ES-I3 (cell line): Measurements from ENCODE around the gene FAM171A1.
"Not testable (repeated sequence)": the region's sequence is repeated elsewhere in the genome, so short reads cannot be mapped to it uniquely, and the experiment has no call there.

Experiments
- H3K36me3 ChIP-seq: 2 replicates; pipeline ENCODE4 v1.6.1; 2013; ENCODE audit warnings: mild to moderate bottlenecking, low read length, control low read depth, moderate library complexity; ENCODE audit not compliant: insufficient read depth
- H3K4me1 ChIP-seq: 2 replicates; pipeline ENCODE4 v1.6.1; 2013; ENCODE audit warnings: mild to moderate bottlenecking, control low read depth, low read length; ENCODE audit not compliant: insufficient read depth
- H3K9ac ChIP-seq: 2 replicates; pipeline ENCODE4 v1.6.1; 2013; ENCODE audit warnings: low read depth, mild to moderate bottlenecking, low read length, moderate library complexity
- H3K9me3 ChIP-seq: 2 replicates; pipeline ENCODE4 v1.6.1; 2013; ENCODE audit warnings: mild to moderate bottlenecking, low read length, moderate library complexity; ENCODE audit not compliant: control insufficient read depth, insufficient read depth

The FAM171A1 gene

DNA sequence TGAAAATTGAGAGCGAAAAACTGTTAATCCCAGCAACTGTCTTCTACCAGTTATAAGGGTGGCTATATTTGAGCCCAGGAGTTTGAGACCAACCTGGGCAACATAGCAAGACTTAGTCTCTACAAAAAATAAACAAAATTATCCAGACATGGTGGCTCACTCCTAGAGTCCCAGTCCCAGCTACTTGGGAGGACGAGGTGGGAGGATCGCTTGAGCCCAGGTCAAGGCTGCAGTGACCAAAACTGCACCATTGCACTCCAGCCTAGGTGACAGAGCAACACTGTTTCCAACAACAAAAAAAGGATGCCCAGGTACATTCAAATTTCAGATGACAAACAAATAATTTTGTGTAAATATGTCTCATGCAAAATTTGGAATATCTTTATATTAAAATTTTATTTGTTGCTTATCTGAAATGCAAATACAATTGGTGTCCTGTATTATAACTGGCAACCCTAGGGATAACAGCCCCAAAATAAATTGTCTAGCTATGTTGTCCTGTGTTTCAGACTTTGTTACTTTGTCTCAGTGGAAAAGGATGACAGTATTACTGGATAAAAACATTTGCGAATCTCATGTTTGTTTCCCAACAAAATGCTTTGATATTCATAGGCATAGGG lies 26.7 kb downstream of the FAM171A1 start:
- Histone ChIP-seq H3K9ac (no peak overlapping the region), H3K4me1 (peaks cover 20% of the 10 kb centered on the region; the same call in 1 of the 2 replicates), H3K9me3 (no peaks in the 10 kb centered on the region), H3K36me3 (no peaks in the 10 kb centered on the region)

DNA sequence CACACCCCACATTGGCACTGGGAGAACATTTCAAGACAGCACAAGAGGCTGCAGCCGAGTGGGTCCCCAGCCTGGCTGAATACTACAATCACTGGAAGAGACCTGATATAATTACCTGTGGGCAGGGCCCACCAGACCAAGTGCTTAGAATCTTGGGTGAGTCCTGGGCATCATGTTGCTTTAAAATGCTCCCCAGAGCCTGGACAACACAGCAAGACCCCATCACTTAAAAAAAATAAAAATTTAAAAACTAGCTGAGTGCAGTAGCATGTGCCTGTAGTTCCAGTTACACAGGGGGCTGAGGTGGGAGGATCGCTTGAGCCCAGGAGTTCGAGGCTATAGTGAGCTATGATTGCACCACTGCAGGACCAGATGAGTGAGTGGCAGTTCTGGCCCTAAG lies 28.1 kb downstream of the FAM171A1 start:
- H3K36me3 ChIP-seq = no peaks in the 10 kb centered on the region
- H3K4me1 ChIP-seq = peaks cover 12% of the 10 kb centered on the region; the same call in 1 of the 2 replicates
- no peak overlapping the region for H3K9ac ChIP-seq
- H3K9me3 ChIP-seq = no peaks in the 10 kb centered on the region

DNA sequence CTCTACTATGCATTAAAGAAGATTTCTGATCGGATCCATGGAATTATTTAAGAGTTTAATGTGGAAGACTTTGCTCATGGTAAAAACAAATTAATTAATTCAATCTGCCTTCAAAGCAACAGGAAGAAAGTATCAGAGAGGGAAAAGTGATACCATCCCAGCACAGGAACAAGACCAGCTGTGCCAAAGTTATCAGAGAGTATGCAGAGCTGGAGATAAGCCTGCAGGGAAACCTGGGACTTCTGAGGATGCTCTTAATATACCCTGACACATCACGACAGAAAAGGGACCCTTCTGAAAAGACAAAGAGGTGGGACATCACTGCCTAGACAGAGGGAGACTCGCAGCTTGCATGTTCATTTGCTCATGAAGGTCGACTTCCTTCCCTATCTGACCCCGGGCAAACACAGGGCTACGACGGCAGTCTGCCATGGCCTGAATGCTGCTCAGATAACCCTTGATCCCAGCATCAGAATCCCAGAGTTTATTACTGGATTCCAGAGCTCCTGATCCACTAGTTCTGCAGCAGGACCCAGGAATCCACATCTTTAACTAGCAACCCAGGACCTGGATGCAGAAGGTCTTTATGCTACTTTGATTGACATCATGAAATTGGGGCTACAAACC lies 29.5 kb downstream of the FAM171A1 start:
- Histone ChIP-seq H3K36me3 (no peaks in the 10 kb centered on the region), H3K9me3 (no peaks in the 10 kb centered on the region), H3K9ac (no peak overlapping the region), H3K4me1 (peaks cover 12% of the 10 kb centered on the region; the same call in 1 of the 2 replicates)

DNA sequence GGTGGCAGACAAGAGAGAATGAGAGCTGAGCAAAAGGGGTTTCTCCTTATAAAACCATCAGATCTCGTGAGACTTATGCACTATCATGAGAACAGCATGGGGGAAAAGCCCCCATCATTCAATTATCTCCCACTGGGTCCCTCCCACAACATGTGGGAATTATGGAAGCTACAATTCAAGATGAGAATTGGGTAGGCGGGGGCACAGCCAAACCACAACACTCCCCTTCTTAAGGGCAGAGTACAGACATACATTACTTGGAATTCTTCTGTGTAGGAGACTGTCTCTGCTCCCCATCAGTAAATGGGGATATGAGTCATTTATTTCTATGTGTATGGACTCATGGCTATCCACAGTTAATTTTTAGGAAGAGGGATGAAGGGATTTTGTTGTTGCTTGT lies 31.2 kb downstream of the FAM171A1 start:
- Histone ChIP-seq H3K9me3 (no peaks in the 10 kb centered on the region), H3K9ac (no peak overlapping the region), H3K36me3 (no peaks in the 10 kb centered on the region), H3K4me1 (peaks cover 4% of the 10 kb centered on the region; the same call in 1 of the 2 replicates)

DNA sequence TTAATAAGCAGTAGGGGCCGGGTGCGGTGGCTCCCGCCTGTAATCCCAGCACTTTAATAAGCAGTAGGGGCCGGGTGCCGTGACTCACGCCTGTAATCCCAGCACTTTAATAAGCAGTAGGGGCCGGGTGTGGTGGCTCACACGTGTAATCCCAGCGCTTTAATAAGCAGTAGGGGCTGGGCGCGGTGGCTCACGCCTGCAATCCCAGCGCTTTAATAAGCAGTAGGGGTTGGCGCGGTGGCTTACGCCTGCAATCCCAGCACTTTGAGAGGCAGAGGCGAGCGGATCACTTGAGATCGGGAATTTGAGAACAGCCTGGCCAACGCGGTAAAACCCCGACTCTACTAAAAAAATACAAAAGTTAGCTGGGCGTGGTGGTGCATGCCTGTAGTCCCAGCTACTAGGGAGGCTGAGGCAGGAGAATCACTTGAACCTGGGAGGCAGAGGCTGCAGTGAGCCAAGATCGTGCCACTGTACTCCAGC lies 33.6 kb downstream of the FAM171A1 start:
- H3K9me3 ChIP-seq, H3K36me3 ChIP-seq, H3K9ac ChIP-seq, H3K4me1 ChIP-seq: not testable (repeated sequence)

DNA sequence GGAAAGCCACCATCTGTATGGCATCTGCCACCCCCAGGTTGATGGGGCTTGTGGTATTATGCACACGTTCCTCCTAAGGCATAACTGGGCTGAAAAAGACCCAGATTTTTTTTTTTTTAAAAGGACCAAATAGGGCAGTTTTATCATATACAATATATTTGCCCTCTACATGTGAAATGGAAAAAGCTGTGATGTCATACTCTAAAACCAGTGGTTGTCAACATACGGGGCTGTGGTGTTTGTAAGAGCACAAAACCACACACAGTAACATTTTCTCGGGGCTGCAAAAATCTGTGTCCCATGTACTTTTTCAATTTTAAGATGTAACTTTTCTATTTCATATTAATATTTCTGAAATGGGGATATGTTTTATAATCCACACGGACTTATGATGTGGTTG lies 34.9 kb downstream of the FAM171A1 start:
- Histone ChIP-seq H3K9ac (no peak overlapping the region), H3K4me1 (peaks cover 6% of the 10 kb centered on the region), H3K9me3 (no peaks in the 10 kb centered on the region), H3K36me3 (no peaks in the 10 kb centered on the region)

DNA sequence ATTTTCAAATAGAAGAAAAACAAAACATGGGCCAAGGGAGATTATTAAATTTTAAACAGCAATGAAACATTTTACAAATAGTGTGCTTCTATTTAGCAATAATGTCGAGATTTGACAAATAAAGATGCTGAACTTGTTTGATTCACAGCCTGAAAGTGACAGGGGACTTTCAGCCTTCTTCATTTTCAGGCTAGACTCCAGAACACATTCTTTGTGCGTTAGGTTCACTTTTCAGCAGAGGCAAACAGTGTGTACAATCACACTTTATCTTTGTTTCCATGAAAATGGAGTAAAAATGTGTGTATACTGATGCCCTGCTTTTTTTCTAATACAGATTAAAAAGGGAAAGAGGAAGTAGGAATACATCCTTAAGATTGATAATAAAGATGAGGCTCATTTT lies 35.6 kb downstream of the FAM171A1 start:
- Histone ChIP-seq H3K4me1 (peaks cover 6% of the 10 kb centered on the region), H3K9me3 (no peaks in the 10 kb centered on the region), H3K9ac (no peak overlapping the region), H3K36me3 (no peaks in the 10 kb centered on the region)

DNA sequence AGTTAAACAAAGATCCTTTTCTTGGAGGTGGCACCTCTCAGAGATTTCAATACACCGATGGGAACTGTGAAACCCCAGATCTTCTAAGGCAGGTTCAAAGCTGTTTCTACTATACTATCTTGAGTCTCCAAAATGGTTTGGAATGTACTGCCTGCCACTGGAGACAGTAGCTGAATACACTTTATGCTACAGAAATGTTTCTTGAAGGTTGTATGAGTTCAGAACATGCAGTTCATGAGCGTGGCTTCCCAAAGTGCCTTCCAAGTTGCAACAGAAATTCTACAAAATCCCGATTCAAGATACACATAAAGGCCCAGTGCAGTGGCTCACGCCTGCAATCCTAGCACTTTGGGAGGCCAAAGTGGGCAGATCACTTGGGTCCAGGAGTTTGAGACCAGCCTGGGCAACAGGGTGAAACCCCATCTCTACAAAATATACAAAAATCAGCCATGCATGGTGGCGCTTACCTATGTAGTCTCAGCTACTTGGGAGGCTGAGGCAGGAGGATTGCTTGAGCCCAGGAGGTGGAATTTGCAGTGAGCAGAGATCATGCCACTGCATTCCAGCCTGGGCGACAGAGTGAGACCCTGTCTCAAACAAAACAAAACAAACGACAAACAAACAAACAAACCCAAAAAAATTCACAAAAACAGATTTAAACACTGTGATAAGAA lies 36.3 kb downstream of the FAM171A1 start:
- Histone ChIP-seq H3K36me3 (no peaks in the 10 kb centered on the region), H3K9me3 (no peaks in the 10 kb centered on the region), H3K4me1 (peaks cover 6% of the 10 kb centered on the region), H3K9ac (no peak overlapping the region)

DNA sequence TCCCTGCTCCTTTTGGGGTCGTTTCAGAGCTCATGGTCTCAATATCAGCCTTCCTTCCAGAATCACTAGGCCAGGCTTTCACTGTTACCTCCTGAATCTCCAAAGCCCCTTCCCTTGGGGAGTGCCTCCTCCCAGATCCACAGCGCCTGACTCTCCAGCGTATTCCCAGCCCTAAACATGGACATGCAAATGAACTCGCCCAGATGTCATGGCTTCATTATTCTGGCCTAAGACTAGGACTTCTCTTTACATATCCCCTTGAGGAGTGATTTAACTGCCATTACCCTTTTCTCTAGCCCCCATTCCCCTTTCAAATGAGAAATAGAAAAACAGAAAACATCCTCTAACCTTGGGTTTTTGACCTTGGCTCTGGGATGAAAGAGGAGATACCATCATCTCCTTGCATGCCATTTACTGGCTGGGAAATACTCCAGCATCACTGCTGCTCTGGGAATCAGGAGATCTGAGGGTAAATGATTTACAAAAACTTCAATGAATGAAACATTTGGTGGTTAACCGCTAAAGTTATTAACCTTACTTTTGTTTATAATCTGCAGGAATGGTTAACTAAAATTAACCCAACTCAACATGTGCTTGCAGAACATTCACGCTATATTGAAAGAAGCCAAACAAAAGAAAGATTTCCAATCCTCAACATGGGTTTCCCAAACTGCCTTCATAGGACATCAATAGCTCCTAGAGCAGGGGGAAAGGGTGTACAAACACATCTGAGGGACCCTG lies 37.0 kb downstream of the FAM171A1 start:
- H3K9me3 ChIP-seq = no peaks in the 10 kb centered on the region
- H3K9ac ChIP-seq = no peak overlapping the region
- peaks cover 6% of the 10 kb centered on the region for H3K4me1 ChIP-seq
- no peaks in the 10 kb centered on the region for H3K36me3 ChIP-seq

DNA sequence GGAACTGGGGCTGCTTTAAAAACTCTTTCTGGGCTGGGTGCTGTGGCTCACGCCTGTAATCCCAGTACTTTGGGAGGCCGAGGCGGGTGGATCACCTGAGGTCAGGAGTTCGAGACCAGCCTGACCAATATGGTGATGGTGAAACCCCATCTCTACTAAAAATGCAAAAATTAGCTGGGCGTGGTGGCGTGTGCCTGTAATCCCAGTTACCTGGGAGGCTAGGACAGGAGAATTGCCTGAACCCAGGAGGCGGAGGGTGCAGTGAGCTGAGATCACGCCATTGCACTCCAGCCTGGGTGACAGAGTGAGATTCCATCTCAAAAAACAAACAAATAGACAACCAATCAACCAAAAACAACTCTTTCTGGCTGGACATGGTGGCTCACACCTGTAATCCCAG lies 37.9 kb downstream of the FAM171A1 start:
- H3K36me3 ChIP-seq, H3K4me1 ChIP-seq, H3K9ac ChIP-seq, H3K9me3 ChIP-seq: not testable (repeated sequence)

DNA sequence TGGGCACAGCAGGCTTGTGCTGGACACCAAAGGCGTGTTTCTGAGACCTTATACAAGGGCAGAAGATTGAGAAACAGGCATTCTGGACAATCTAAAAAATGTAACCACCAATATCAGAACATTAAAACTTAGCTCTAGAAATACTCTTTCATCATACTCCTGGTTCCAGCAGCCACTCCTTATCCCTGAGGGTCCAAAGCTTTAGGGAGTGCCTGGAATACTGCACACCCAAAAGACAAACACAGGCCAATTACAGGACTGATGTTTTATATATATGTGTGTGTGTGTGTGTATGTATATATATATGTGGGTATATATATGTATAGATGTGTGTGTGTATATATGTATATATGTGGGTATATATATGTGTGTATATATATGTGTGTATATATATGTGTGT lies 39.6 kb downstream of the FAM171A1 start:
- H3K9me3 ChIP-seq = no peaks in the 10 kb centered on the region
- H3K36me3 ChIP-seq = no peaks in the 10 kb centered on the region
- no peak overlapping the region for H3K9ac ChIP-seq
- H3K4me1 ChIP-seq = peaks cover 6% of the 10 kb centered on the region

DNA sequence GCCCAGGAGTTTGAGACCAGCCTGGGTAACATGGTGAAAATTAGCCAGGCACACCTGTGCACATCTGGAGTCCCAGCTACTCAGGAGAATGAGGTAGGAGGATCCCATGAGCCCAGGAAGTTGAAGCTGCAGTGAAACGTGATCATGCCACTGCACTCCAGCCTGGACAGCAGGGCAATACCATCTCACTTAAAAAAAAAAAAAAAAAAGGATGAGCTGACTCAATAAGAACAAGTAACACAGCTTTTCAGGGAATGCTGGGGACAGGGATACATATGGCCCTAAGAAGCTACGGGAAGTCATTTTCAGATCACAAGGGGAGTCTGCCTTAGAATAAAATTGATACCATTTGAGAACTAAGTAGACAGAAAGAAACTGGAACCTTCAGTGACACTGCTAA lies 41.7 kb downstream of the FAM171A1 start:
- Histone ChIP-seq H3K36me3 (no peaks in the 10 kb centered on the region), H3K4me1 (peaks cover 15% of the 10 kb centered on the region), H3K9me3 (no peaks in the 10 kb centered on the region), H3K9ac (no peak overlapping the region)

DNA sequence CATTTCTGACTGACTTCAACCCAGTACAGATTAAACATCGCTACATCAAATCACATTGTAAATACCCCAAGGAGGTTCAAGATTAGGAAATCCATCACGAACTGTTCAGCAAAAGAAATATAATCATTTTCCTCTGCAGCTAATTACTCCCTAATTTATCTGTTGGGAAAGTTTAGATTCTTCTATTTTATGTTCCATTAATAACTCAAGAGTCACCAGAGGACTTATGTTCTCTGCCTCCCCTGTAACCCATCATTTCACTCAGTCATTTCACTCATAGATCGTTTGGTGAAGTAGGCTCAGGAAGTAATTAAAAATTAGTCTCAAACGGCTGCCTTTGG lies 45.2 kb downstream of the FAM171A1 start:
- H3K4me1 ChIP-seq = peaks cover 12% of the 10 kb centered on the region
- H3K9ac ChIP-seq = no peak overlapping the region
- no peaks in the 10 kb centered on the region for H3K36me3 ChIP-seq
- no peaks in the 10 kb centered on the region for H3K9me3 ChIP-seq

DNA sequence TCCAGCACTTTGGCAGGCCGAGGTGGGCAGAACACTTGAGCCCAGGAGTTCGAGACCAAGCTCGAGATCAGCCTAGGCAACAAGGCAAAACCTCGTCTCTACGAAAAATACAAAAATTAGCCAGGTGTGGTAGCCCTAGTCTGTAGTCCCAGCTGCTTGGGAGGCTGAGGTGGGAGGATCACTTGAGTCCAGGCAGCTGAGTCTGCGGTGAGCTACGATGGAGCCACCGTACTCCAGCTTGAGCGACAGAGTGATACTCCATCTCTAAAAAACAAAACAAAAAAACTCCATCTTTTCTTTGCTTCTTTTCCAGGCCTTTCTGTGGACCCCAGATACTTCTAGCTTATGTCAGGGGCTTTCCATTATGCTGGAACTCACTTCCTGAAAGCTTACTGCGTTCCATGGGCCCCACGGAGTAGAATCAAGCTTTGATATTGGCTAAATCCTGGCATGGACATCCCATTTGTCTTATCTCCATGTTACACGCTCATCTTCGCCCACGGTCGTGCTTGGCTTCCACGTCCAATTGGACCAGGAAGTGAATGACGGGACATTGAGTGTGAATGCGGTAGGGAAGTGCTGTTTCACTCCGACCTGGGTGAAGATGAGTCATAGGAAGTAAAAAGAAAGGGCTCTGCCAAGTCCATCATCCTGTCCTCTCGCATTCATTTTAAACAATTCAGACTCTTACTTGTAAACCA lies 45.7 kb downstream of the FAM171A1 start:
- Histone ChIP-seq H3K36me3 (no peaks in the 10 kb centered on the region), H3K9me3 (no peaks in the 10 kb centered on the region), H3K9ac (no peak overlapping the region), H3K4me1 (peaks cover 12% of the 10 kb centered on the region)
